Measurements from ENCODE around the gene HAPLN2.

HAPLN2 gene
- total RNA-seq, result 0.09 to 0.35 (median 0.19) reads per million in 3 donors

DNA sequence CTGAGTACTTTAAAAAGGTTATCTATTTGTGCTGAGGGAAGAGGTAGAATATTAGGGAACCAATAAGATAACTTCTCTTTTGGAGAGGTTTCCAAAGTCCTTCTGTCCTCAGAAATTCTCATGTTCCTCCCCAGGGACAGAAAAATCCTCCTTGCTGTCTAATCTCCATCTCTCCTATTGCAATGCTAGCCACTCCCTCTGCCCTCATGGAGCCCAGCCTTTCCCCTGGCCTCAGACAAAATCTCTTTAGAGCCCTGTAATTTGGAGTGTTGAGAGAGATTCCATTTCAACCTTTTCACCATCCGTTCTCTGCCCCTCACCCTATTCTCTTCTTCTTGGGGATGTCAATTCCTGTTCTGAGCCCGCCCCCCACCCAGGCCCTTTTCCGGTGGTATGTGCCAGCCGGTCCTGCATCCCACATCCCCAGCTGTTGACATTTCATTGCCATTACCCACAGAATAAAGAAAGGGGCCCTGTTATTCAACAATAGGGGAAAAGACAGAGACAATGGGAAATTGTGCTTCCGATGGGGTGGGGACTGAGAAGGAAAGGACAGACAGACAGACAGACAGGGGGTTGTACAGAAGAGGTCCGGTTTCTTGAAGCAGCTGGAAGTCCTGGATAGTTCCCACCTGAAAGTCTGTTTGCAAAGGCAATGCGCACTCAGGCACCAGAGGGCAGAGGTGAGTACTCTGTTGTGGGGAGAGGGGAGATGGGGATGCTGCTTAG is at the start of gene HAPLN2:
TSS of gene HAPLN2 (plus strand) at position 563 of the 729 bp plus-strand sequence. CDS start 4,076 bp downstream, outside the sequence.
- H3K36me3 ChIP-seq (ENCODE audit: control insufficient read depth, insufficient read depth, low read length), result no peaks in the 10 kb centered on the region

DNA sequence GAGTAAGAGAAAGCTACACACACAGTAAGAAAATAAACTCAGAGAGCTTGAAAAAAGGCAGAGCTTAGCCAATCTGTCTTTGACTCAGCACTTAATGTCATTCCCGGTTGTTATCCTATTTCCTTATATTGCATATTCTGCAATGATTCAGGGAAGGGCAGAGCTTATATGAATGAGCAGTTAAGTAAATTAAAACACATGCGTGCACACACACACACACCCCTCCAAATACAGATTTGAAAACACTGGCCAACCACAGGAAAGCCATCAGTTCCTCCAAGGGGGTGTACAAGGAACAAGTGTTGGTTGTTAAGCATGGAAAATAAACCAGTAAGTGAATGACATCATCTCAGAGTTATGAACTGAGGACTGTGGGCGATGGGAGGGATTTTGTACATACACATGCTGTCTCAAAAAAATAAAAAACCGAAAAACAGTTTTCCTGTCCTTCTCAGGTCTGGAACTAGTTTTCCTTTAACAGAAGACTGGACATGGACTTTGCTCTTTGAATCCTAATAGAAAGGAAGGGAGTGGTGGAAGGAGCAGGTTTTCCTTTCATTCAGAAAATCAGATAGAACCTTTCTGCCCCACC is 47.9 kb upstream of the HAPLN2 start:
- Histone ChIP-seq H3K27me3 (replicated peaks; ENCODE audit: control insufficient read depth, insufficient read depth, low read length, poor library complexity, severe bottlenecking) (peaks cover 17% of the 10 kb centered on the region), H3K36me3 (ENCODE audit: control insufficient read depth, insufficient read depth, low read length) (no peaks in the 10 kb centered on the region), H3K4me1 (ENCODE audit: control insufficient read depth, insufficient read depth, low read length, poor library complexity, severe bottlenecking) (peaks cover 11% of the 10 kb centered on the region), H3K9me3 (ENCODE audit: control insufficient read depth, low read length) (no peaks in the 10 kb centered on the region), H3K27ac (ENCODE audit: insufficient read depth, low read length, poor library complexity, severe bottlenecking) (no peak overlapping the region), H3K4me3 (ENCODE audit: insufficient read depth, low read depth, low read length, poor library complexity, severe bottlenecking) (no peak overlapping the region)
- DNase-seq, result no peak

More for the DNA sequence above, at the start of gene HAPLN2:
- Histone ChIP-seq H3K27ac (ENCODE audit: insufficient read depth, low read length, poor library complexity, severe bottlenecking) (no peak within 1 kb of the TSS), H3K9me3 (ENCODE audit: control insufficient read depth, low read length) (no peaks in the 10 kb centered on the region), H3K27me3 (replicated peaks; ENCODE audit: control insufficient read depth, insufficient read depth, low read length, poor library complexity, severe bottlenecking) (peaks cover 13% of the 10 kb centered on the region), H3K4me1 (ENCODE audit: control insufficient read depth, insufficient read depth, low read length, poor library complexity, severe bottlenecking) (peaks cover 4% of the 10 kb centered on the region), H3K4me3 (ENCODE audit: insufficient read depth, low read depth, low read length, poor library complexity, severe bottlenecking) (no peak within 1 kb of the TSS)
- DNase-seq, result no peak

DNA sequence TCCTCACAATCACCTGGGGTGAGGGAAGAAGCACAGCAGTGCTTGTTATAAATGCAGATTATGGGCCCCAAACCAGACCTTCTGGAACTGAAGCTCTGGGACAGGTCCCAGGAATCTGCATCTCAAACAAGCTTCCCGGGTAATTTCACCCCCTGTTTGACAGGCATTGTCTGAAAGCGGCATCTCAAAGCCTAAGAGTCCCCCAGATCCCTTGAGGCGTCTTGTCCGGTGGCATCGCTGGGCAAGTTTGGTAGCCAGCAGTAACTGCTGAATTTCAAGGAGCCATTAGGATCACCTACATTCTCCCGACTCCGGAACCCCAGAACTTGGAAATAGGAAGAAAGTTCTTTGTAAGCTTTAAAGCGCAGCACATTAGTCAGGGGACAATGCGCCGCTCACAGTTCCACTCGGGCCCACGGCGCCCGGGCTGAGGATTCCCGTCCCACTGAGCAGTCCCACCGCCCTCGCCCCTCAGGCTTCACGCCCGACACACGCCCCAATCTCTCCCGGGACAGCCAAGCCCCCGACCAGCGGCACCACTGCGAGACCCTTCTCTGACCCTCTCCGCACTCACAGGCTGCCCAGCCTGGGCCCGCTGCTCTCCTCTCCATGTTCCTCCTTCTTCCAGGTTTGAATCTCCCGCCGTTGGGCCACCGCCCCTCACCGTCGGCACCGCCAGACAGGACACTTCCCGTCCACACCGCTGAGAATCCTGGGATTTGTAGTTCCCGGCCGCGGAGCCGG is 47.1 kb upstream of the HAPLN2 start, which contains the start of gene IQGAP3:
TSS of gene IQGAP3 (minus strand) at position 647 of the 744 bp plus-strand sequence. CDS start at position 611, 36 bp downstream.
- DNase-seq, result peak; percentile 43 to 62 (median 55)
- no peaks in the 10 kb centered on the region for H3K36me3 ChIP-seq (ENCODE audit: control insufficient read depth, insufficient read depth, low read length)
- H3K4me1 ChIP-seq (ENCODE audit: control insufficient read depth, insufficient read depth, low read length, poor library complexity, severe bottlenecking), result peaks cover 11% of the 10 kb centered on the region
- H3K27me3 ChIP-seq (replicated peaks; ENCODE audit: control insufficient read depth, insufficient read depth, low read length, poor library complexity, severe bottlenecking), result peaks cover 17% of the 10 kb centered on the region
- no peaks in the 10 kb centered on the region for H3K9me3 ChIP-seq (ENCODE audit: control insufficient read depth, low read length)
- H3K4me3 ChIP-seq (ENCODE audit: insufficient read depth, low read depth, low read length, poor library complexity, severe bottlenecking), result peak within 1 kb of the TSS; percentile 47
- no peak within 1 kb of the TSS for H3K27ac ChIP-seq (ENCODE audit: insufficient read depth, low read length, poor library complexity, severe bottlenecking)

DNA sequence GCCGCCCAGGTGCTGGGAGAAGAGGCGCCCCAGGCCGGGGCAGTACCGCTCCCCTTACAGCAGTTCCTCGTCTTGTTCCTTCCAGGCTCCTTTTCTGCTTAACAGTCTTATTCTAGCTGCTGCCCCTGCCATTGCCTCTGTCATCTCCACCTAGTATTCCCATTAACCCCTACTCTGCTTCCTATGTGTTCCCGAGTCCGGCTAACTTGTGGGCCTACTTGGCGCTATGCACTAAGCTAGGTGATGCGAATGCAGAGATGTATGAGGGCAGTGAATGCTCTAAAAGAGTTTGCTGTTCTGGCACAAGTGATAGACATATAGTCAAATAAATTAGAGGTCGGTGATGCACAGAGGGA is 46.6 kb upstream of the HAPLN2 start:
- H3K36me3 ChIP-seq (ENCODE audit: control insufficient read depth, insufficient read depth, low read length), result no peaks in the 10 kb centered on the region
- H3K4me3 ChIP-seq (ENCODE audit: insufficient read depth, low read depth, low read length, poor library complexity, severe bottlenecking), result peak overlapping the region; percentile 47
- H3K4me1 ChIP-seq (ENCODE audit: control insufficient read depth, insufficient read depth, low read length, poor library complexity, severe bottlenecking), result peaks cover 11% of the 10 kb centered on the region
- DNase-seq, result no peak
- H3K27me3 ChIP-seq (replicated peaks; ENCODE audit: control insufficient read depth, insufficient read depth, low read length, poor library complexity, severe bottlenecking), result peaks cover 17% of the 10 kb centered on the region
- no peak overlapping the region for H3K27ac ChIP-seq (ENCODE audit: insufficient read depth, low read length, poor library complexity, severe bottlenecking)
- H3K9me3 ChIP-seq (ENCODE audit: control insufficient read depth, low read length), result no peaks in the 10 kb centered on the region

DNA sequence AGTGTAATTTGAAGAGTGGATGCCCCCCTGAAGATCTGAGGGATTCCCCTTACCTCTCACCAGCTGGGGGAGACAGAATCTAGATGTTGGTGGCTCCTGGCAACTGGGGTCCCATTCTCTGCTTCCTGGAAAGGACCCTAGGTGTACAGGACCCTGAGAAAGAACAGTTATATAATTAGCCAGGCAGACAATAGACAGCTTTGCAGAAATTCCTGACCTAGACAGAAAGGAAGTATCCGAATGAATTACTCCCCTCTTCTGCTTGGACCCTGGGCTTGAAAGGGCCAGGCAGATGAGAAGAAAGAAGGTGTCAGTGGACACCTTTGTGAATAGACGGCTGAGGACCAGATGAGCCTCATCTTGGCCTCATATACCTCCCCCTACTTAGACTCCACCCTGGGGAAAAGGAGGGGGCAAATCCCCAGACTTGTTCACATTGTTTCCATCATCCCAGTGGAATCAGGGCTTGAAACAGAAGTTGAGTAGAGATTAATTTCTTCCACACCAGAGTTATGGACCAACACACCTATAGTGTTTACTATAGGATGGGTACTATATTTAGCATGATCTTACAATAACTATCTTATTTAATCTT is 45.1 kb upstream of the HAPLN2 start:
- Histone ChIP-seq H3K4me1 (ENCODE audit: control insufficient read depth, insufficient read depth, low read length, poor library complexity, severe bottlenecking) (peaks cover 11% of the 10 kb centered on the region), H3K27ac (ENCODE audit: insufficient read depth, low read length, poor library complexity, severe bottlenecking) (no peak overlapping the region), H3K36me3 (ENCODE audit: control insufficient read depth, insufficient read depth, low read length) (no peaks in the 10 kb centered on the region), H3K9me3 (ENCODE audit: control insufficient read depth, low read length) (no peaks in the 10 kb centered on the region), H3K27me3 (replicated peaks; ENCODE audit: control insufficient read depth, insufficient read depth, low read length, poor library complexity, severe bottlenecking) (peaks cover 17% of the 10 kb centered on the region), H3K4me3 (ENCODE audit: insufficient read depth, low read depth, low read length, poor library complexity, severe bottlenecking) (no peak overlapping the region)
- no peak for DNase-seq

DNA sequence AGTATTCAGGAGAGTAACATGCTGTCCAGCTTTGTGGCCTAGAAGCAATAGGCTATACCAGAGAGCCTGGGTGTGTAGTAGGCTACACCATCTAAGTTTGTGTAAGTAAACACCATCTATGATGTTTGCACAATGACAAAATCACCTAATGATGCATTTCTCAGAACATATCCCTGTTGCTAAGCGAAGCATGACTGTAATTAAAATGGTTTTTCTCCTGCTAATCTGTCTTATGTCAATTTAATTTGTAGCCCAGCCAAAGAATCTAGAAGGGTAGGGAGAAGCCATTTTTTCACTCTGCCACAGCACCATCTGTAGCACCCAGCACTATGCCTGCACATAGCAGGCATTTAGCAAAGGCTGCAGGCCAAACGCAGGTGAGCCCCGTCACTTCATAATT is 41.7 kb upstream of the HAPLN2 start:
- Histone ChIP-seq H3K27me3 (replicated peaks; ENCODE audit: control insufficient read depth, insufficient read depth, low read length, poor library complexity, severe bottlenecking) (peaks cover 3% of the 10 kb centered on the region), H3K4me1 (ENCODE audit: control insufficient read depth, insufficient read depth, low read length, poor library complexity, severe bottlenecking) (peaks cover 3% of the 10 kb centered on the region), H3K36me3 (ENCODE audit: control insufficient read depth, insufficient read depth, low read length) (no peaks in the 10 kb centered on the region), H3K27ac (ENCODE audit: insufficient read depth, low read length, poor library complexity, severe bottlenecking) (no peak overlapping the region), H3K9me3 (ENCODE audit: control insufficient read depth, low read length) (no peaks in the 10 kb centered on the region), H3K4me3 (ENCODE audit: insufficient read depth, low read depth, low read length, poor library complexity, severe bottlenecking) (no peak overlapping the region)
- no peak for DNase-seq

DNA sequence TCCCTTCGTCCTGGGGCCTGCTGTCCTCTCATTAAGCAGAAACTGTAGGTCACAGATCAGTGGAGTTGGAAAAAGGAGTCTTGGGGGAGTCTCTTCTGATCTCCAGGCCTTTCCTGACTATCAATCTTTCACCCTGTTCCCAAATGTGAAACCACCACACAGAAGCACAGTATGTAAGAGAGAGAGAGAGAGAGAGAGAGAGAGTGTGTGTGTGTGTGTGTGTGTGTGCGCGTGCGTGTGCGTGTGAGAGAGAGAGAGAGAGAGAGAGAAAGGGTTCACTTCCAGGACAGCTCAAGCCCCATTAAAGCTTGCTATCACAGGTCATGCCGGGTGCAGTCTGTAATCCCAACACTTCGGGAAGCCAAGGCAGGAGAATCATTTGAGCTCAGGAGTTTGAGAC is 41.2 kb upstream of the HAPLN2 start:
- H3K9me3 ChIP-seq (ENCODE audit: control insufficient read depth, low read length), result no peaks in the 10 kb centered on the region
- no peaks in the 10 kb centered on the region for H3K36me3 ChIP-seq (ENCODE audit: control insufficient read depth, insufficient read depth, low read length)
- H3K27ac ChIP-seq (ENCODE audit: insufficient read depth, low read length, poor library complexity, severe bottlenecking), result no peak overlapping the region
- H3K4me1 ChIP-seq (ENCODE audit: control insufficient read depth, insufficient read depth, low read length, poor library complexity, severe bottlenecking), result no peaks in the 10 kb centered on the region
- H3K27me3 ChIP-seq (replicated peaks; ENCODE audit: control insufficient read depth, insufficient read depth, low read length, poor library complexity, severe bottlenecking), result no peaks in the 10 kb centered on the region
- H3K4me3 ChIP-seq (ENCODE audit: insufficient read depth, low read depth, low read length, poor library complexity, severe bottlenecking), result no peak overlapping the region
- no peak for DNase-seq

DNA sequence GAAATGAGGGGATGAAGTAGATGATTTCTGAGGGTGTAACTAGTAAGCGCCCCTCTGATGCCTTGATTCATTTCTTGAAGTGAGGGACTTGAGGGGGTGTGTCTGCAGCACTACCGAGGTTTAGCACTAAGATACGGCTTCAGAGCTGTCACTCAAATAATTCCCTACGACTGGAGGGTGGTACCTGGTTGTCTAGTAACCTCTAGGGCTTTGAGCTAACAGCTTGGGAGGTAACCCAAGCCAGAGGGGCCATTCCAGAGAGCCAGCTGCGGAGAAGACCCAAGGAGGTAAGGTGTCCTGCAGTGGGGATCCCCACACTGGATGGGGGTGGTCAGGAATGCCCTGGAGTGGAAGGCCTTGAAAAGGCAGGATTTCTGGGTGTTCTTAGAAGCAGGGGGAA is 39.7 kb upstream of the HAPLN2 start, which contains the start of gene TTC24:
TSS of gene TTC24 (plus strand) at position 252 of the 400 bp plus-strand sequence. CDS start 1,642 bp downstream, outside the sequence.
- Histone ChIP-seq H3K27me3 (replicated peaks; ENCODE audit: control insufficient read depth, insufficient read depth, low read length, poor library complexity, severe bottlenecking) (no peaks in the 10 kb centered on the region), H3K27ac (ENCODE audit: insufficient read depth, low read length, poor library complexity, severe bottlenecking) (no peak within 1 kb of the TSS), H3K36me3 (ENCODE audit: control insufficient read depth, insufficient read depth, low read length) (no peaks in the 10 kb centered on the region), H3K4me3 (ENCODE audit: insufficient read depth, low read depth, low read length, poor library complexity, severe bottlenecking) (no peak within 1 kb of the TSS), H3K9me3 (ENCODE audit: control insufficient read depth, low read length) (no peaks in the 10 kb centered on the region), H3K4me1 (ENCODE audit: control insufficient read depth, insufficient read depth, low read length, poor library complexity, severe bottlenecking) (no peaks in the 10 kb centered on the region)
- DNase-seq, result no peak

DNA sequence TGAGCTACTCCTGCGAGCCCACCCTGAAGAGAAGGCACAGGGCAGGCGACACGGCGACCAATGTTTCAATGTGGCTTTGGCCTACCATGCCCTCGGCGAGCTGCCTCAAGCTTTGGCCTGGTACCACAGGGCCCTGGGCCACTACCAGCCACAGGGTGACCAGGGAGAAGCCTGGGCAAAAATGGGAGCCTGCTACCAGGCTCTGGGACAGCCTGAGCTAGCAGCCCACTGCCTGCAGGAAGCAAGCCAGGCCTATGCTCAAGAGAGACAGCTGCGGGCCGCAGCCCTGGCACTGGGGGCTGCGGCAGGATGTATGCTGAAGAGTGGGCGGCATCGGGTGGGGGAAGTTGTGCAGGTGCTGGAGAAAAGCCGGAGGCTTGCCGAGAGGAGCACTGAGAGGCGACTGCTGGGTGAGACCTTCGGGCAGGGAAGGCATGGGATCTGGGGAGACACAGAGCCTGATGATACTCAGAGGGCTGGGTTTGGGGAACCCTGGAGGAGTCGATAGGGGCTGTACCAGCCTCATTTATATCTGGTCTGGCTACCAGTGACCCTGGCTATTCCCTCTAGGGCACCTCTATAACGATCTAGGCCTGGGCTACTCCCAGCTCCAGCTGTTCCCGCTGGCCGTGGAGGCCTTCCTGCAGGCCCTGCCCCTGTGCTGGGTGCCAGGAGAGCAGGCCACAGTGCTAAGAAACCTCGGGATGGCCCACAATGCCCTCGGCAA is 37.4 kb upstream of the HAPLN2 start:
- Histone ChIP-seq H3K4me1 (ENCODE audit: control insufficient read depth, insufficient read depth, low read length, poor library complexity, severe bottlenecking) (no peaks in the 10 kb centered on the region), H3K27ac (ENCODE audit: insufficient read depth, low read length, poor library complexity, severe bottlenecking) (no peak overlapping the region), H3K4me3 (ENCODE audit: insufficient read depth, low read depth, low read length, poor library complexity, severe bottlenecking) (no peak overlapping the region)

More for the DNA sequence above, 37.4 kb upstream of the HAPLN2 start:
- Histone ChIP-seq H3K9me3 (ENCODE audit: control insufficient read depth, low read length) (no peaks in the 10 kb centered on the region), H3K27me3 (replicated peaks; ENCODE audit: control insufficient read depth, insufficient read depth, low read length, poor library complexity, severe bottlenecking) (no peaks in the 10 kb centered on the region), H3K36me3 (ENCODE audit: control insufficient read depth, insufficient read depth, low read length) (no peaks in the 10 kb centered on the region)
- no peak for DNase-seq
